HG03108 (cell line): ENCODE measurements around the gene ME1.
"Not testable (repeated sequence)": the region's sequence is repeated elsewhere in the genome, so short reads cannot be mapped to it uniquely, and the experiment has no call there.

ENCODE experiments used
- ATAC-seq: cut with Tn5 transposase; IDR thresholded peaks from one replicate; pipeline ENCODE4 v1.9.1; 2021; ENCODE audit warnings: moderate library complexity; ENCODE audit not compliant: unreplicated experiment

ME1 gene

DNA sequence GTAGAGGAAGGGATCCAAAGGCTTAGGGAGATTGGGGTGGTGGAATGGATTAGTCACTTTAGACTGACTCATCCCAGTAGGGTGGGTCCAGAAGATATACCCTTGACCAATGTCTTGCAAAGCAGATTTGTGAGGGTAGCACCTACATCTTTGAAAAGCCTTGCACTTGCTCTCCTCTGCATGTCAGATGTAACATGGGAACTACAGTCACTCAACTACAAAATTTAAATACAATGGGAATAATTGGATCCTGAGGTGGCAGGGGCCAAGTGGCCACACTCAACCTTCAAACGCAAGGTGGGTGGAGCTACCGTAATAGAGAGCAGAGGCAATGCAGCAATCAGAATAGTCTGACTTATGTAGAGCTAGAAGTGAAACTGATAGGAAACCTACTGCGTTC, 71.2 kb downstream of the ME1 start:
- no peak for ATAC-seq

DNA sequence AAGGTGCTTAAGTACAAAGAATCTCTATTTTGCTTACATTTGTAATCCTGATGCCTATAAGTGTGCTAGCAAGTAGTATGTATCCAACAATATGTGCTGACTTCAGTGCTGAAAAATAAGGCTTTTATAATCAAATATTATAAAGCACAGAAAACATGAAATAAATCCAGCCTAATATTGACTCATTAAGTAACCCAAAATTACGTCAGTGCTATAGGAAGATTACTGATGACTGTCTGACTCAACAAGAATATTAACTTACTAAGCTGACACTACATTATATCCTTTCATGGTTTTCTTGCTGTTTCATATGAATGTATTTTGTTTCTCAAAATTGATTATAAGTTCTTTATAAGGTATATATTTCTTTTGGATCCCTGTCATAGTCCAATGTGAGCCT, 76.1 kb downstream of the ME1 start:
- no peak for ATAC-seq

DNA sequence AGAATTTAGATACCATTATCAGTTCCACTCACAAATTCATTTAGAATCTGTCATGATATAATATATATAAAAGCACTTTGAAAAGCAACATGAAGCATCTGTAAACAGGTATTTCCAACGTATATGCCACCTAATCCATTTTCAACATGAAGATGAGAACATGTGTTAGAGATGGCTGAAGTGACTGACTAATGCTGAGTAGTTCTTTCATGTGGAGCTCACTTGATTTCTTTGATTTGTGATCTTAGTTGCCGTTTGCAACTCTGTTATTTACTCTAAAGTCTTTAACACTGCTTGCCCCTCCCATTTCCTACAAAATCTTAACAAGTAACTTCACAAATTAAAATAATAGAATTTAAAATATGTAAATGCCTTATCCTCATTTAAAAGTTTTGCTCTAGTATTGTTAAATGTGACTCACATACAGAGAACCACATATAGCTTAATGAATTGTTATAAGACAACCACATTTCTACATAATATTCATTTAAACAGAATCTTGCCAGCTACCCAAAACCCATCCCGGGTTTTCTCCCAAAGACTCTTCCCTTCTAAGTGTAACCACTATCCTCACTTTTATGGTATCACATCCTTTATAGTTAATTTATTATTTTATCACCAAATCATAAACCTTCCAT, 78.3 kb downstream of the ME1 start:
- no peak for ATAC-seq

DNA sequence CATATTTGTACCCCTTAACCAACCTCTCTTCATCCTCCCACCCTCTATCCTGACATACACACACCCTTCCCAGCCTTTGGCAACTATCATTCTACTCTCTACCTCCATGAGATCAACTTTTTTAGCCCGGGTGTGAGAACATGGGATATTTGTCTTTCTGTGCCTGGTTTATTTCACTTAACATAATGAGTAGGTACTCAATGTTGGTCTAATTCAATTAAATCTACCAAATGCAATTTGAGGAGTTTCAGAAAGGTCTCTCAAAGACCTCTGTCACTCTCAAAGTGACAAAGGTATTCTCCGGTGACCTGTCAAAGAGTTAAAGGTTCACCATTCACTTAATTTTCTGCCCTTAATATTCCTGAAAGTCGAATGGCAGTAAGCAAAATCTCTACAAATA, 87.7 kb downstream of the ME1 start:
- no peak for ATAC-seq

DNA sequence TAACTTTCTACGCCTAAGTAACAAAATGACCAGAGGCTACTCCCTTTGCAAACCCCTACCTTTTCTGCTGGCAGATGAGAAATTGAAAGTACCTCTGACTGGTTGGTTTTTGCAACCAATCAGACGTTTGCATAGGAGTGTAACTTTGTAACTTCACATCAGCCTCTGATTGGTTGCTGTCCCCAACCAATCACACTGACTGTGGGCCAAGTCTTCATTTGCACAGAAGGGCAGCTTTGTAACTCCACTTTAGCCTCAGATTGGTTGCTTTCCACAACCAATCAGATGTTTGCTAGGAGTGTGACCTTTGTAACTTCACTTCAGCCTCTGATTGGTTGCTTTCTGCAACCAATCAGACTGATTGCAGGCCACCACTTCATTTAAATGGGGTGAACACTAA, 89.1 kb downstream of the ME1 start:
- ATAC-seq: no peak

DNA sequence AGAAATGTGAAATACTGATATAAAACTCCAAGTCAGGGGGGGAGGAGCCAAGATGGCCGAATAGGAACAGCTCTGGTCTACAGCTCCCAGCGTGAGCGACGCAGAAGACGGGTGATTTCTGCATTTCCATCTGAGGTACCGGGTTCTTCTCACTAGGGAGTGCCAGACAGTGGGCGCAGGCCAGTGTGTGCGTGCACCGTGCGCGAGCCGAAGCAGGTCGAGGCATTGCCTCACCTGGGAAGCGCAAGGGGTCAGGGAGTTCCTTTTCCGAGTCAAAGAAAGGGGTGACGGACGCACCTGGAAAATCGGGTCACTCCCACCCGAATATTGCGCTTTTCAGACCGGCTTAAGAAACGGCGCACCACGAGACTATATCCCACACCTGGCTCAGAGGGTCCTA, 96.9 kb downstream of the ME1 start:
- not testable (repeated sequence) for ATAC-seq

DNA sequence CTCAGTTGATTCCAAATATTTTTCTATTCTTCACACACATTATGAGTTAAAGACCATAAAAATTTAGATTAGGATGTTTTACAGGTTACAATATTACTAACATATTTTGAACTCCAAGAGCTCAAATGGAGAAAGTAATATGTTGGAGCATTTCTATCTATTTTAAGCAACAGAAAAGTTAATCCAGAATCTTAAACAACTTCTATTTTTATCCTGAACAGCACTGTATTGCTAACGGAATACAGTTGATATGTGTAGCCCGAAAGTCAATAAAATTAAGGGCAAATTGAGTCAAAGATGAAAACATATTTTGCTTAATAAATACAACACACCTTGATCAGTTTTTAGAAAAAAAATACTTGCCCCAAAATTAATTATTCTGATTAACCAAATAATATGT, 97.4 kb downstream of the ME1 start:
- ATAC-seq: no peak

DNA sequence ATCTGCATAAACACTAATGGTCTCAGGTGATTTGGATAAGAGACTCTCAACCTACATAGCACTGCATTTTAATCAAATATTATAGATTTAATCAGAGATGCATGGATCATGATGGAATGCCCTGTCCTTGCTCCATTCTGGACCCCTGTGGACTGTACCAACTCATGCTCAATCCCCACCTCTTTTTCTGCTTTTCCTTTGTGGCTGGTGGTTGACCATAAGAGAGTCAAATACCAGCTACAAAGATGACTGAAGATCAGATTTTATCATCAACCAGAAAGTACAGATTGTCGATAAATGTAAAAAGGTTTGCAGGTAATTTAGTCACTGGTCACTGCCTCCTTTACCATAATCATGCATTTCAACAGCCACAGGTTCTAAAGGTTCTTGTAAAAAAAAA, 116.2 kb downstream of the ME1 start:
- no peak for ATAC-seq

DNA sequence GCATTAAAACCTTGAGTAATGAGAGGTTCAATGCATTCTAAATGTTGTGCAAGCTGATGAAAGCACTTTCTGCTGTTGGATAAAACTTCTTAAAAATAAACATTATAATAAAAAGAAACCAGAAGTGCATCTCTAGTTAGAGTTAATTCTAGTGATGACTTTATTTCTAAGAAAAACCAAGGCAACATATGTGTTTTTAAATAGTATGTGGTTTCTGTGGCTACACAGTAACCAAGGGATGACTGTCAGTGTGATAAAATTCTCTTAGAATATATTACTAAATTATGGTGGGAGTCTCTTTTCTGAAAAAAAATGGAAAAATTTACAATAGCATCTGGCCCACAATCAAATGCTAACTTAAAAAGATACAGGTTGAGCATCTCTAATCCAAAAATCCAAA, 117.0 kb downstream of the ME1 start:
- ATAC-seq: no peak

DNA sequence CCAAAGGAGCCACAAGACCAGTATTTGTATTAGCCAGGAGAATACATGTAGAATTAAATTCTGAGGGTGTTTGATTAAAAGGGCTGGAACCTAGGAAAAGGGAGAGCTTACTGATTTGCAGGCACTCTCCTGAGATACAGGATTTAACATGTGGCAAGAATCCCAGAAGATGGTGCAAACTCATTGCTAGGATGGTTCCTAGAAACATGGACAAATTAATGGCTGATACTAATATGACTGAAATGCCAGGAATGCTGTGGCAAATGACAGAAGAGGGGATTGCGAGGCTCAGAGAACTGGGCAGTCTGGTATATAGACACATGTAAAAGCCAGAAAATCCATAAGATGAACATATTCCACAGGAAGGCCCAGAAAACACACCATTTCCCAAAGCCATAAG, 119.6 kb downstream of the ME1 start:
- ATAC-seq: no peak

DNA sequence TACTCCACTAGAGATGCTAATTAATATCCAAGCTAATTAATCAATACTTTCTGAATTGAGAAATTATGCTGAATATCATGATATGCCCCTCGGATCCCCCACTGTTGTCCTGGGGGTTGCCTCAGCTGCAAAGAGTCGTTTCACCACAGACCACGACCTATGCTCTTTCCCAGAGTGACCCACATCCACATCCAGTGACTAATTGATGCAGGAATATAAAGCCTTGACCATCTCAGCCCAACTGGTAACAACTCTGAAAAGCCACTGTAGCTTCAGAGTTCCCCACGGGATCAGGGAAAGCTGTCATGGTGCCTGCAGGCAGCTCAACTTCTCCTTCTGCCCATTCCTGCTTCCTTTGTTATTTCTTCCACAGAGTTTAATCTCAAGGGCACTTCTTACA, 120.8 kb downstream of the ME1 start:
- no peak for ATAC-seq

DNA sequence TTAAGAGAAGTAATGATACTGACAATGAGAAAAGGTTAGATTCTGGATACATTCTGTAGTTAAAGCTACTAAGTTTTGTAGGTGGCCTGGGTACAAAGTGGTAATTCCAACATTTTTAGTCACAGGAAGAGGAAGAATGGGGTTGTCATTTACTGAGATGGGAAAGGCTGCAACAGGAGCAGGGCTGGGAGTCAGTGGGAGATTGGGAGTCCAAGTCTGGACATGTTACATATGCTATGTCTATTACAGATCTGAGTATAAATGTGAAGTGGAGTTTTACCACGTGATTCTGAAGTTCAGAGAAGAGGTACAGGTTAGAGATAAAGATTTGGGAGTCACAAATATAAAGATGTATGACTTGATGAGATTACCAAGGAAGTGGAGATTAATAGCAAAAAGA, 121.5 kb downstream of the ME1 start:
- ATAC-seq: no peak

DNA sequence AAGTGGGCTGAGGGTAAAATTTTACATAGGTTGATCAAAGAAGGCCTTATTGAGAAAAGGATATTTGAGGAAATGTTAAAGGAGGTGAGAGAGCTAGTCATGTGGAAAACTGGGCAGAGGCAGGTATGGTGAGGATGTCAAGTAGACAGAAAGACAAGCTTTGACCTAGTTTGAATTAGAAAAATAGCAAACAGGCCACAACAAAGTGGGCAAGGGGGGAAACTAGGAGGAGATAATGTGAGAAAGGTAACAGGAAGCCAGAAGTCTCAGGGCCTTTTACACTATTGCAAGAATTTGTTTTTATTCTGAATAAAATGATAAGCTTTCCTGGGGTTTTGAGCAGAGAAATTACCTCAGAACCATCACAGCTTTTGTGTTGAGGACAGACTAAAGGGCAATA, 122.0 kb downstream of the ME1 start:
- ATAC-seq: no peak

DNA sequence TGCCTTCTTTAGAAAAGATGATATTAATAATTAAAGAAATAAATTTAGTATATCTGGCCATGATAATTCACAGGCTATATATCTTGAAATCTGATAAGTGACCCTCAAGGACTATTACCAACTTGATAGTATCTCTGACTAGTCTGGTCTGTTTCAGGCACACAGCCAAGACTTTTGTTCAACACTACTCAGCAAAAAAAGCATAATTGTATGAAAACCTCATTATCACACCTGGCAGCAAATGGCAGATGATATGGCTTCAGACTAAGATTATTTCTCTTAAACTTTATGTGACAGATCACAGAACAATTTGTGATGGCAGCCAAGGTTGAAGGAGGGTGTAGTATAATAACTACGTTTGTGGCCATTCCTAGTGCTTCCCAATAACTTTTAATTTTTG, 123.0 kb downstream of the ME1 start:
- no peak for ATAC-seq

DNA sequence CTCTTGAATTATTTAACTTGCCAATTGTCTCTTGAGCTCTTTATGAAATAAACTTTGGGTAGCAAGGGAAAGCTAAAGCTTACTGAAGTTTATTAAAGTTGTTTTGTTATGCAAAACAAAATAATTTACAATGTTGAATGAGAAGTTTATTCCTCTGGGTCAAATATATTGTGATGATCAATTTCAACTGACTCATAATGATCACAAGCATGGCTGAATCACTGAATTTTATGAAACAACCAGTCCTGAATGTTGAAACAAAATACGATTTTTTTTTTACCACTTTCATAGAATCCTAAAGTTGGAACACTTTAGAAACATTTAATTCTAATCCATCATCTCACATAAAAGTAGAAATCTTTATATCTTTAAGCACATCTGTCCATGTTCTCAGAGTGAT, 127.4 kb downstream of the ME1 start:
- no peak for ATAC-seq

DNA sequence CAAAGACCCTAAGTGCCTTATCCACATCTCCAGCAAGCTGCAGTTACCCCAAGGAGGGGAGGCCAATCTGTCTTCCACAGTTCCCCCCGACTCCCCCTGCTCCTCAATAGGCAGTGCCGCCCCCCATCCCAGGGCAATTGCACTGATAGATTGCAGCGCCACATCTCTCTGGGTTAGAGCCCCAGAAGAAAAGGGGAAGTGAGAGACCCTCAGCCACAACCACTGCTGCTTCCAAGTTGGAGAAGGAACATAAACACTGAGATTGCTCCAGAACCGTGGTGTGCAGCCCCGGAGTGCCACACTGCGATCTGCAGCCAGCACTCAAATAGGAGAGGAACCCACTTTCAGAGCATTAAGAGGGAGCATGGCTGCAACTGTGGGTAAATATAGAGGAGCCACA, 136.2 kb downstream of the ME1 start:
- ATAC-seq: no peak

DNA sequence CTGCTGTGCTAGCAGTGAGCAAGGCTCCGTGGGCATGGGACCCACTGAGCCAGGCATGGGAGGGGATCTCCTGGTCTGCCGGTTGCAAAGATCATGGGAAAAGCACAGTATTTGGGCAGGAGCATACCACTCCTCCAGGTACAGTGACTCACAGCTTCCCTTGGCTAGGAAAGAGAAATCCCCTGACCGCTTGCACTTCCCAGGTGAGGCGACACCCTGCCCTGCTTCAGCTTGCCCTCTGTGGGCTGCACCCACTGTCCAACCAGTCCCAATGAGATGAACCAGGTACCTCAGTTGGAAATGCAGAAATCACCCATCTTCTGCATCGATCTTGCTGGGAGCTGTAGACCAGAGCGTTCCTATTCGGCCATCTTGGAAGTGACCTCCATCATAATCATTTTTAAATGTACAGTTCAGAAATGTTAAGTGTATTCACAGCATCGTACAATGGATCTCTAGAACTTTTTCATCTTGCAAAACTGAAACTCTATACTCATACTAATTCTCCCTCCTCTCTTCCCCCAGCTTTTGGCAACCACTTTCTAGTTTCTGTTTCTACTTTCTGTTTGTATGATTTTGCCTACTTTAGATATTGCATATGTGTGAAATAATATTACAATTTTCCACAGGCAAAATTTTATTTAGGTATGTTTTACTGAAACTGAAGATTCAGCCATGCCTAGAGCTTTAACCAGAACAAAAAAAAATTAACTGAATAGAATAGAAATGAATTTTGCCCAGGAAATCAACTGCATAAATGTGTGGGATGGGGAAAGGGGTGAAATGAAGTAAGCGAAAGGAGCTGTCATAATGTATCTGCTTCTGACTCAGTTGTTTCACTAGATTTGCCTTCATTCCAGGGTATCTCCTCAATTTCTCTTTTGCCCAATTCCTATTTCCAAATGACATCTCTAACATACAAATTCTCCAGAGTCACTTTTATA, 137.7 kb downstream of the ME1 start:
- no peak for ATAC-seq

DNA sequence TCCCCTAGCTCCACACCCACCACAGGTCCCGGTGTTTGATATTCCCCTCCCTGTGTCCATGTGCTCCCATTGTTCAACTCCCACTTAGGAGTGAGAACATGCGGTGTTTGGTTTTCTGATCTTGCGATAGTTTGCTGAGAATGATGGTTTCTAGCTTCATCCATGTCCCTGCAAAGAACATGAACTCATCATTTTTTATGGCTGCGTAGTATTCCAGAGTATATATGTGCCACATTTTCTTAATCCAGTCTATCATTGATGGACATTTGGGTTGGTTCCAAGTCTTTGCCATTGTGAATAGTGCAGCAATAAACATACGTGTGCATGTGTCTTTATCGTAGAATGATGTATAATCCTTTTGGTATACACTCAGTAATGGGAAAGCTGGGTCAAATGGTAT, 143.6 kb downstream of the ME1 start:
- ATAC-seq: not testable (repeated sequence)

DNA sequence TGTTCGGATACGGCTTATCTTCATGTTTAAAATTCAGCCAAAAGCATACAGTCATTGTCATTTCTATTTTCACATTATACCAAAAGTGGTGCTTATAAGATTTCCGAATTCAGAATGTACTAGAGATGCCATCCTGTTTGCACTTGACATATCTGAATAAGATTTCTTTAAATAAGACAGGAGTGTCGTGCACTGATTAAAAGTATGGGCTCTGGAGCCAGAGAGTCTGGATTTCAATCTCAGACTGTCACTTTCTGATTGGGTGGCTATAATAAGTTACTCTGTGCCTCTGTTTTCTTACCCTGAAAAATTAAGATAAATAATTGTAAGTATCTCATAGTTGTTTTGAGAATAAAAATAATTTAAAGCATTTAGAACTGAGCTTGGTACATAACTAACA, 144.9 kb downstream of the ME1 start:
- no peak for ATAC-seq

DNA sequence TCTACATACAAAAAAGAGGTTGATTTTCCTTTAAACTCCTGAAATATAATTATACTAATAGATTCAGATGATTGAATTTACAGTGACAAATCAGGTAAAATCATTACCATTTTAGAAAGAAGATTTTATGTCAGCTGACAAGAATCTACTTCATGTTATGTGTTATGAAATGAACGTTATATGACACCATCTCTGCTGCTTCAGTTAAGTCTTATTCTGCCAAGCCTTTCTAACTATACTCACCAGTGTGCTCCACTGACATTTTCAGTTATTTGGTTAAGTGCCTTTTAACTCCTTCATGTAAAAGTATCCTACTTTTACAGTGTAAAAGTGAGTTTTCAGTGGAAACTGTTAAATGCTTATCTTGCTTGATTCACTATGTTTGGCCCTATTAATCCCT, 157.3 kb downstream of the ME1 start:
- ATAC-seq: no peak

DNA sequence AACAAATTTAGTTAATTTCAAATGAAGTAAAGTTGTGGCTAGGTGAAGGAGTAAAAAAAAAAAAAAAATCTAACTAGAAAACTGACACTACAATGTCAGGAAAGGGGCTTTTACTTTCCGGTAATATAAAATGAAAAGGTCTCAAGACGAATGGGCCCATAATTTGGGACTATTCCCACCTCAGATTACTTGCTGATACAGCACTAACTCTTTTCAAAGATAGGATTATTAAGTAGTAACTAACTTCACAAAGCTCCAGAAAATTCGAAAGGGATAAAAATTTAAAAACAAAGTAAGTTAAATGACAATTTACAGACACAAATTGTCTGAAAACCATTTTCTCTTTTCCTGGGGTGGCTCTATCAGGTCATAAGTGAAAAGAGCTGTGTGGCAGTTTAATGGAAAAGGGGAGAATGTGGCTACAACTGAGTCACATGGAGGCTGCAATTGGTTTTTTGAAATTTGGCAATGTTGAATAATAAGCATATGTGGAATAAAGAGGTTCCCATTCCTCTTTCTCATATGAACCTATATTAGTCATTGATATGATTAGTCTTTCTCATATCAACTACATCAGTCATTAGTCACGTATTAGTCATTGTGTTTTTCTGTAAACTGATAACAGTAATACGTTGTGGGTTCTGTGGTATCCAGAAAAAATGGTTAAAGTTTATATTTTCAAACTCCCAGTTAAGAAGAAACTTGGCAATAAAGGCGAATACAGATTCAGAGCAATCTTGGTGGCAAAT, 159.7 kb downstream of the ME1 start:
- no peak for ATAC-seq

DNA sequence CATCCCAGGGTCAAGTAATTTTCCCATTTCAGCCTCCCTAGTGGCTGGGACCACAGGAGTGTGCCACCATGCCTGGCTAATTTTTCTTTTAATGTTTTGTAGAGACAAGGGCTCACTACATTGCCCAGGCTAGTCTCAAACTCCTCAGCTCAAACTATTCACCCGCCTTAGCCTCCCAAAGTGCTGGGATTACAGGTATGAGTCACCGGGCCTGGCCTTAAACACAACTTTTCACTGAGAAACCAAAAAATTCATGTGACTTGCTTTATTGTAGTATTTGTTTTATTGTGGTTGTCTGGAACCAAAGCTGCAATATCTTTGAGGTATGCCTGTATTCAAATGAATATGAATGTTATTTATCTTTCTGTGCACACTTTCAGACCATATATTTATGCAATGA, 165.5 kb downstream of the ME1 start:
- ATAC-seq: no peak
